SK-N-MC (cell line): ENCODE data around the gene CXADR.

Source experiments
- EZH2 ChIP-seq: fragments of 200-600 bp; sonication (generic); IDR thresholded peaks from one replicate; pipeline ENCODE4 v1.6.1; 2017; ENCODE audit warnings: antibody characterized with exemption
- POLR2AphosphoS5 ChIP-seq: IDR thresholded peaks from 2 replicates; pipeline ENCODE4 v1.6.1; 2012; ENCODE audit warnings: mild to moderate bottlenecking, low read depth, low read length, borderline replicate concordance

DNA sequence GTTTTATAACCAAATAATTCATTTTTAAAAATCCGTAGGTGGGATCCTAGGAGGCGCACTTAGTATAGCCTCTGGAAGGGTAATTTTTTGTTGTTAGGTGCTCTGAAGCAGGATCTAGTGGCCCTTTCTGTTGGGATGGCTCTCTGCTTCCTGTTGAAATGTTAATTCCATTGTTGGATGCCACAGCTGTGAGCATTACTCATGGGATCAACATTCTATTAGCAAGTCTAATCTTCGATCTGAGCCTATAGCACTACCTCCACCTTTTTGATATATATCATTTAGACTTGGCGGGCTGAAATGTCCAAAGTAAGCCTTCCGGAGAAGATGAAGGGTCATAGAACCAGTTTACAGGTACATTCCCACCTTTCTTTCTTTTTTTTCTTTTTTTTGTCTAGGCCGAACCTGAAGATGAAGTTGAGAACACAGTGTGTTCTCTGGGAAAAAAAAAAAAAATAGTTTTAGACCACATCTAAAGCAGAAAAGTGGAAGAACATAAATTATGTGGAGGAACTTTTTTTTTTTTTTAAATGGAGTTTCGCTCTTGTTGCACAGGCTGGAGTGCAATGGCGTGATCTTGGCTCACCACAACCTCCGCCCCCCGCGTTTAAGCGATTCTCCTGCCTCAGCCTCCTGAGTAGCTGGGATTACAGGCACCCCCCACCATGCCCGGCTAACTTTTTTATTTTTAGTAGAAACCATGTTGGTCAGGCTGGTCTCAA, 1.4 kb downstream of the CXADR start:
- TF ChIP-seq POLR2AphosphoS5 (no peak), EZH2 (no peak)
